Keratinocyte (primary cell): ENCODE results near the gene GPR62. TPM values are rescaled to one million over a fixed set of nuclear protein-coding genes. Genes with fewer than 3 reads are reported as not detected.

Experiments
- DNase-seq: peaks from one replicate; pipeline ENCODE4 v3.0.0-alpha.2; 2011; ENCODE audit warnings: low read depth, missing footprints, low spot score
- FAIRE-seq: peaks from 2 replicates; lab custom pipeline; 2011; peaks lifted over from hg19 to GRCh38; lab: Jason Lieb, UNC
- H2AFZ ChIP-seq: 2 replicates; pipeline ENCODE4 v1.6.0; 2012; ENCODE audit warnings: low read length, control low read depth, inconsistent platforms; ENCODE audit not compliant: control insufficient read depth
- H3K27ac ChIP-seq: 2 replicates; pipeline ENCODE4 v1.5.1; 2011; ENCODE audit warnings: low read length; ENCODE audit not compliant: control insufficient read depth, insufficient read depth
- H3K27me3 ChIP-seq: 3 replicates; pipeline ENCODE4 v1.6.0; 2011; ENCODE audit warnings: low read length; ENCODE audit not compliant: control insufficient read depth, insufficient read depth; ENCODE audit errors: extremely low read depth
- H3K36me3 ChIP-seq, 2 experiments: 2 replicates in 1 of 2; 3 replicates in 1 of 2; pipeline ENCODE4 v1.5.1; 2011; ENCODE audit warnings: low read length in 2 of 2, mild to moderate bottlenecking in 1 of 2; ENCODE audit not compliant: control insufficient read depth in 2 of 2, insufficient read depth in 2 of 2; ENCODE audit errors: extremely low read depth in 1 of 2
- H3K4me1 ChIP-seq: 3 replicates; pipeline ENCODE4 v1.5.1; 2011; ENCODE audit warnings: low read length; ENCODE audit not compliant: control insufficient read depth, insufficient read depth; ENCODE audit errors: extremely low read depth
- H3K4me2 ChIP-seq: 3 replicates; pipeline ENCODE4 v1.6.0; 2011; ENCODE audit warnings: low read depth, low read length; ENCODE audit not compliant: control insufficient read depth, insufficient read depth; ENCODE audit errors: extremely low read depth
- H3K4me3 ChIP-seq, 3 experiments: fragments of 200-600 bp in 1 of 3; sonication (generic) in 1 of 3; 2 replicates in 2 of 3; 3 replicates in 1 of 3; pipeline ENCODE4 v1.5.1; 2011 to 2016; ENCODE audit warnings: low read length in 3 of 3, mild to moderate bottlenecking in 3 of 3, control low read depth in 2 of 3, inconsistent platforms in 1 of 3, low read depth in 1 of 3, mixed read lengths in 1 of 3, mixed run types in 1 of 3, moderate library complexity in 1 of 3; ENCODE audit not compliant: control insufficient read depth in 2 of 3, insufficient read depth in 2 of 3; ENCODE audit errors: extremely low read depth in 1 of 3
- H3K79me2 ChIP-seq: 2 replicates; pipeline ENCODE4 v1.6.0; 2012; ENCODE audit warnings: low read length; ENCODE audit not compliant: control insufficient read depth, insufficient read depth
- H3K9ac ChIP-seq: 3 replicates; pipeline ENCODE4 v1.6.0; 2011; ENCODE audit warnings: low read length; ENCODE audit not compliant: control insufficient read depth, insufficient read depth; ENCODE audit errors: extremely low read depth
- H3K9me1 ChIP-seq: 3 replicates; pipeline ENCODE4 v1.6.0; 2011; ENCODE audit warnings: low read length; ENCODE audit not compliant: control insufficient read depth, insufficient read depth; ENCODE audit errors: extremely low read depth
- H3K9me3 ChIP-seq: 2 replicates; pipeline ENCODE4 v1.5.1; 2012; ENCODE audit warnings: low read depth, low read length; ENCODE audit not compliant: control insufficient read depth
- H4K20me1 ChIP-seq: 3 replicates; pipeline ENCODE4 v1.6.0; 2011; ENCODE audit warnings: low read length; ENCODE audit not compliant: control insufficient read depth, insufficient read depth; ENCODE audit errors: extremely low read depth
- EZH2 ChIP-seq: IDR thresholded peaks from one replicate; pipeline ENCODE4 v1.6.1; 2012; ENCODE audit warnings: inconsistent platforms, mild to moderate bottlenecking, low read length, moderate library complexity
- dilution Hi-C: fragments of 300-500 bp; cut with MboI; formaldehyde crosslinking; loops from one replicate; pipeline ENCODE4 v1.7.0; 2020; ENCODE audit warnings: low sequenced_read_pairs; ENCODE audit not compliant: extremely low pct_ligation_motif_present
- polyA plus RNA-seq, 5 experiments: library from polyadenylated mRNA; depleted of rRNA in 3 of 5; stranded (reverse) in 3 of 5; stranded (forward) in 1 of 5; unstranded in 1 of 5; fragments of >200 nt; gene quantifications; 1 replicate in 1 of 5; 2 replicates in 3 of 5; 3 replicates in 1 of 5; pipeline versions ENCODE4 v1.2.1 to v1.2.3, GENCODE V29; 2011 to 2012; ENCODE audit warnings: missing spikeins in 2 of 5, low read depth in 1 of 5, low replicate concordance in 1 of 5
- TF ChIP-seq, protein P1 (sequence below), 3 experiments: IDR thresholded peaks in 1 of 3; conservative IDR thresholded peaks in 1 of 3; optimal IDR thresholded peaks in 1 of 3; 2 replicates in 2 of 3; 3 replicates in 1 of 3; pipeline versions ENCODE3 to v1.5.1; 2011; ENCODE audit warnings: low read length in 3 of 3, mild to moderate bottlenecking in 3 of 3, moderate library complexity in 2 of 3, control low read depth in 1 of 3, inconsistent platforms in 1 of 3; ENCODE audit not compliant: insufficient read depth in 2 of 3; ENCODE audit errors: extremely low read depth in 1 of 3

The GPR62 gene
- polyA plus RNA-seq, 1 donor (not counting 4 experiments of a cell fraction or from before 2014, with no cell fraction given) = not detected

DNA sequence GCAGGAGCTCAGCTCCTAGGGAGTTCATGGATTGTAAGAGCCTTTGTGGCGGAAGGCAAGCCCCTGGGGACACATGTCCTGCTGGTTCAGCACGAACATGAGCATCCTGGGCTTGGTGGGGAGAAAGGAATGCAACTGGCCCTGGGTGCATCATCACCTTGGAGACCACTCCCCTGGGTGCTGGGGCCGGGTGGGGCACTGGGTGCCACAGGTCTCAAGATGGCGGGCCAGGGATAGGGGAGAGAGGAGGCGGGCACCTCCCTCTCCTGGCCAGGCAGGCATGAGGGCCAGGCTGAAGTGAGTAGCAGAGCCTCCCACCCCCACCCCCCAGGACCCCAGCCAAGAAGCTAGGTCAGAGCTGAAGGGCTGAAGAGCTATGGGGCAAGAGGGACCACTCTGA is 11.3 kb downstream of the GPR62 start:
- peaks cover 0 to 4% of the 10 kb centered on the region in 2 experiments for H3K36me3 ChIP-seq
- no peak overlapping the region for H3K27ac ChIP-seq
- H3K9ac ChIP-seq = no peak overlapping the region

DNA sequence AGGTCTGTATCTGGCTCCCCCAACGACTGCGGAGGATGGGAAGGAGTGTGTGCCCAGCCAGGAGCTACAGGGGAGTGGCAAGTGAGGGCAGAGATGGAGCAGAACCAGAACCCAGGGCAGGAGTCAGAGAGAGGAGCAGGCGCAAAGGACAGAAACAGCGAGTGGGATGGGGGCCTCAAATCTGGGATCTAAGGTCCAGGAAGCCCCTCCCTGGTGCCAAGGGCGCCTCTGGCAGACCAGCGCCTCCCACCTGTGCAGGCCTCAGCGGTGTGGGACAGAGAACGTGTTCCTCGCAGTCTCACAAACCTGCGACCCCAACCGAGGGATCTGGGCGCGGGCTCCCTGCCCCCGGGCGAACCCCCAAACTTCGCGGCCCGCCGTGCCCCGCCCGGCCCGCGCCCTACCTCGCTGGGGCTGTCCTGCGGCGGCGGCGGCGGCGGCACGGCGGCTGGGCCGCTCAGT is 11.8 kb downstream of the GPR62 start:
- Histone ChIP-seq H3K27me3 (no peaks in the 10 kb centered on the region), H2AFZ (peak overlapping the region; percentile 62), H3K27ac (no peak overlapping the region), H3K4me2 (peak overlapping the region; percentile 89), H4K20me1 (no peaks in the 10 kb centered on the region), H3K36me3 (peaks cover 0 to 1% of the 10 kb centered on the region in 2 experiments), H3K4me1 (peaks cover 18% of the 10 kb centered on the region), H3K4me3 (peak overlapping the region; percentile 44 to 69 (median 67)), H3K9me1 (no peaks in the 10 kb centered on the region), H3K79me2 (no peaks in the 10 kb centered on the region), H3K9me3 (no peaks in the 10 kb centered on the region), H3K9ac (peak overlapping the region; percentile 65)
- DNase-seq = no peak
- dilution Hi-C loops = no loop called here
- FAIRE-seq = no peak
- TF ChIP-seq, protein P1, sequence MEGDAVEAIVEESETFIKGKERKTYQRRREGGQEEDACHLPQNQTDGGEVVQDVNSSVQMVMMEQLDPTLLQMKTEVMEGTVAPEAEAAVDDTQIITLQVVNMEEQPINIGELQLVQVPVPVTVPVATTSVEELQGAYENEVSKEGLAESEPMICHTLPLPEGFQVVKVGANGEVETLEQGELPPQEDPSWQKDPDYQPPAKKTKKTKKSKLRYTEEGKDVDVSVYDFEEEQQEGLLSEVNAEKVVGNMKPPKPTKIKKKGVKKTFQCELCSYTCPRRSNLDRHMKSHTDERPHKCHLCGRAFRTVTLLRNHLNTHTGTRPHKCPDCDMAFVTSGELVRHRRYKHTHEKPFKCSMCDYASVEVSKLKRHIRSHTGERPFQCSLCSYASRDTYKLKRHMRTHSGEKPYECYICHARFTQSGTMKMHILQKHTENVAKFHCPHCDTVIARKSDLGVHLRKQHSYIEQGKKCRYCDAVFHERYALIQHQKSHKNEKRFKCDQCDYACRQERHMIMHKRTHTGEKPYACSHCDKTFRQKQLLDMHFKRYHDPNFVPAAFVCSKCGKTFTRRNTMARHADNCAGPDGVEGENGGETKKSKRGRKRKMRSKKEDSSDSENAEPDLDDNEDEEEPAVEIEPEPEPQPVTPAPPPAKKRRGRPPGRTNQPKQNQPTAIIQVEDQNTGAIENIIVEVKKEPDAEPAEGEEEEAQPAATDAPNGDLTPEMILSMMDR (optimal IDR thresholded peaks at IDR 0.05 in 1 of 3, IDR thresholded peaks at IDR 0.05 in 1 of 3, conservative IDR thresholded peaks at IDR 0.05 in 1 of 3; ENCODE audit: extremely low read depth in 1 of 3, insufficient read depth in 2 of 3, low read length in 3 of 3) = no peak
- no peak for TF ChIP-seq EZH2

More for the DNA sequence above, 11.3 kb downstream of the GPR62 start:
- TF ChIP-seq, protein P1 (optimal IDR thresholded peaks at IDR 0.05 in 1 of 3, IDR thresholded peaks at IDR 0.05 in 1 of 3, conservative IDR thresholded peaks at IDR 0.05 in 1 of 3; ENCODE audit: extremely low read depth in 1 of 3, insufficient read depth in 2 of 3, low read length in 3 of 3) = no peak
- no peak for TF ChIP-seq EZH2
- peak overlapping the region in 2 of 3 experiments; percentile 44 to 67 for H3K4me3 ChIP-seq
- H3K4me2 ChIP-seq = peak overlapping the region; percentile 89
- no peaks in the 10 kb centered on the region for H3K79me2 ChIP-seq
- H3K9me3 ChIP-seq = no peaks in the 10 kb centered on the region
- no peak overlapping the region for H2AFZ ChIP-seq
- dilution Hi-C loops = no loop called here
- H3K9me1 ChIP-seq = no peaks in the 10 kb centered on the region
- DNase-seq (no peak), FAIRE-seq (no peak)
- no peaks in the 10 kb centered on the region for H3K27me3 ChIP-seq
- H4K20me1 ChIP-seq = no peaks in the 10 kb centered on the region
- peaks cover 16% of the 10 kb centered on the region for H3K4me1 ChIP-seq
